Thoracic aorta (tissue), 2 donors: ENCODE data around the gene CD46. TPM values are rescaled to one million over a fixed set of nuclear protein-coding genes. Genes with fewer than 3 reads are reported as not detected.

Experiments used
- ATAC-seq: fragments of 150-250 bp; one replicate; pipeline ENCODE4 v1.8.0; 2017; ENCODE audit warnings: low read depth; ENCODE audit not compliant: insufficient number of reproducible peaks, low FRiP score
- DNase-seq: peaks from one replicate; pipeline ENCODE4 v3.0.0-alpha.2; 2020; ENCODE audit warnings: low spot score
- H3K27ac ChIP-seq, 2 donors: fragments of 200-600 bp; sonication (generic); 1 replicate in 1 of 2; 2 replicates in 1 of 2; pipeline ENCODE4 v1.5.1; 2016; ENCODE audit warnings: mild to moderate bottlenecking in 2 of 2, moderate library complexity in 2 of 2
- H3K27me3 ChIP-seq: fragments of 200-600 bp; sonication (generic); replicated peaks from 2 replicates; pipeline ENCODE4 v1.6.0; 2016; ENCODE audit warnings: mild to moderate bottlenecking; ENCODE audit not compliant: insufficient read depth
- H3K36me3 ChIP-seq: fragments of 200-600 bp; sonication (generic); one replicate; pipeline ENCODE4 v1.5.1; 2016
- H3K4me1 ChIP-seq, 2 donors: fragments of 200-600 bp; sonication (generic); 1 replicate in 1 of 2; 2 replicates in 1 of 2; pipeline versions ENCODE4 v1.5.1 to v1.6.0; 2016; ENCODE audit warnings: low read depth in 2 of 2, mild to moderate bottlenecking in 1 of 2; ENCODE audit not compliant: control insufficient read depth in 1 of 2
- H3K4me3 ChIP-seq: fragments of 200-600 bp; sonication (generic); 2 replicates; pipeline ENCODE4 v1.5.1; 2016; ENCODE audit warnings: mild to moderate bottlenecking
- H3K9me3 ChIP-seq: fragments of 200-600 bp; sonication (generic); 2 replicates; pipeline ENCODE4 v1.5.1; 2016
- total RNA-seq, 2 donors: library from RNA; depleted of rRNA; stranded (reverse); fragments of >200 nt; gene quantifications; one replicate each; pipeline versions ENCODE4 v1.1.0 to v1.2.3, GENCODE V29; 2016
- TF ChIP-seq, protein P1 (sequence below): fragments of 200-600 bp; sonication (generic); IDR thresholded peaks from one replicate; pipeline ENCODE4 v1.5.1; 2019; ENCODE audit warnings: antibody characterized with exemption

The CD46 gene
- total RNA-seq, 2 donors from 2014 or later: 138 to 202 TPM

GRCh38 chr1:207753611-207754010, 1.8 kb downstream of the CD46 start:
- peak overlapping the region; percentile 93 for H3K4me3 ChIP-seq
- H3K27ac ChIP-seq: no peak overlapping the region
- peaks cover 13 to 49% of the 10 kb centered on the region in 2 donors for H3K4me1 ChIP-seq

DNA sequence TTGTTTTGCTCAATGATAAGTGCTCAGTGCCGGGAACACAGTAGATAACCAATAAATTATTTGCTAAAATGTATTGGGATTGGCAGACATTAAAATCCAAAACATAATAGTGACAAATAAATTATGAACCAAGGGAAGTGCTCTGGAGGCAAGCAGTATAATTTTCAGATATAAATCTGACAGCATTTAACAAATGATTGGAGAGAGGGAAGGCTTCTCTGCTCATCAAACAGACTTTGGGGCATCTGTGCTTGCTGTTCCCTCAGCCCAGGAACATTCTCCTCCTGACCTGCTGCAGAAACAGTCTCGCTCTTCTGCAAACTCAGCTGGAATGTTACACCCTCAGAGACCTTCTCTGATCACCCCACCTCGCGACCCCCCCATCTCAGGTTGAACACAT, 2.2 kb downstream of the CD46 start:
- H3K4me3 ChIP-seq: peak overlapping the region; percentile 93
- DNase-seq: no peak
- H3K27ac ChIP-seq: no peak overlapping the region
- TF ChIP-seq, protein P1, sequence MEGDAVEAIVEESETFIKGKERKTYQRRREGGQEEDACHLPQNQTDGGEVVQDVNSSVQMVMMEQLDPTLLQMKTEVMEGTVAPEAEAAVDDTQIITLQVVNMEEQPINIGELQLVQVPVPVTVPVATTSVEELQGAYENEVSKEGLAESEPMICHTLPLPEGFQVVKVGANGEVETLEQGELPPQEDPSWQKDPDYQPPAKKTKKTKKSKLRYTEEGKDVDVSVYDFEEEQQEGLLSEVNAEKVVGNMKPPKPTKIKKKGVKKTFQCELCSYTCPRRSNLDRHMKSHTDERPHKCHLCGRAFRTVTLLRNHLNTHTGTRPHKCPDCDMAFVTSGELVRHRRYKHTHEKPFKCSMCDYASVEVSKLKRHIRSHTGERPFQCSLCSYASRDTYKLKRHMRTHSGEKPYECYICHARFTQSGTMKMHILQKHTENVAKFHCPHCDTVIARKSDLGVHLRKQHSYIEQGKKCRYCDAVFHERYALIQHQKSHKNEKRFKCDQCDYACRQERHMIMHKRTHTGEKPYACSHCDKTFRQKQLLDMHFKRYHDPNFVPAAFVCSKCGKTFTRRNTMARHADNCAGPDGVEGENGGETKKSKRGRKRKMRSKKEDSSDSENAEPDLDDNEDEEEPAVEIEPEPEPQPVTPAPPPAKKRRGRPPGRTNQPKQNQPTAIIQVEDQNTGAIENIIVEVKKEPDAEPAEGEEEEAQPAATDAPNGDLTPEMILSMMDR: no peak
- H3K36me3 ChIP-seq: peaks cover 8% of the 10 kb centered on the region
- ATAC-seq: no peak
- no peaks in the 10 kb centered on the region for H3K9me3 ChIP-seq
- peaks cover 13 to 49% of the 10 kb centered on the region in 2 donors for H3K4me1 ChIP-seq
- no peaks in the 10 kb centered on the region for H3K27me3 ChIP-seq

More at GRCh38 chr1:207753611-207754010, 1.8 kb downstream of the CD46 start:
- Histone ChIP-seq H3K27me3 (no peaks in the 10 kb centered on the region), H3K36me3 (peaks cover 6% of the 10 kb centered on the region), H3K9me3 (no peaks in the 10 kb centered on the region)
- no peak for ATAC-seq
- no peak for DNase-seq
- TF ChIP-seq, protein P1: no peak

- peaks cover 15% of the 10 kb centered on the region for H3K36me3 ChIP-seq
- TF ChIP-seq, protein P1: no peak
- DNase-seq (no peak), ATAC-seq (no peak)
- no peaks in the 10 kb centered on the region for H3K9me3 ChIP-seq
- no peak overlapping the region for H3K4me3 ChIP-seq
- no peaks in the 10 kb centered on the region for H3K27me3 ChIP-seq
- peaks cover 13 to 46% of the 10 kb centered on the region in 2 donors for H3K4me1 ChIP-seq
- H3K27ac ChIP-seq: no peak overlapping the region
Measured at GRCh38 chr1:207754974-207755700, 3.3 kb downstream of the CD46 start.

DNA sequence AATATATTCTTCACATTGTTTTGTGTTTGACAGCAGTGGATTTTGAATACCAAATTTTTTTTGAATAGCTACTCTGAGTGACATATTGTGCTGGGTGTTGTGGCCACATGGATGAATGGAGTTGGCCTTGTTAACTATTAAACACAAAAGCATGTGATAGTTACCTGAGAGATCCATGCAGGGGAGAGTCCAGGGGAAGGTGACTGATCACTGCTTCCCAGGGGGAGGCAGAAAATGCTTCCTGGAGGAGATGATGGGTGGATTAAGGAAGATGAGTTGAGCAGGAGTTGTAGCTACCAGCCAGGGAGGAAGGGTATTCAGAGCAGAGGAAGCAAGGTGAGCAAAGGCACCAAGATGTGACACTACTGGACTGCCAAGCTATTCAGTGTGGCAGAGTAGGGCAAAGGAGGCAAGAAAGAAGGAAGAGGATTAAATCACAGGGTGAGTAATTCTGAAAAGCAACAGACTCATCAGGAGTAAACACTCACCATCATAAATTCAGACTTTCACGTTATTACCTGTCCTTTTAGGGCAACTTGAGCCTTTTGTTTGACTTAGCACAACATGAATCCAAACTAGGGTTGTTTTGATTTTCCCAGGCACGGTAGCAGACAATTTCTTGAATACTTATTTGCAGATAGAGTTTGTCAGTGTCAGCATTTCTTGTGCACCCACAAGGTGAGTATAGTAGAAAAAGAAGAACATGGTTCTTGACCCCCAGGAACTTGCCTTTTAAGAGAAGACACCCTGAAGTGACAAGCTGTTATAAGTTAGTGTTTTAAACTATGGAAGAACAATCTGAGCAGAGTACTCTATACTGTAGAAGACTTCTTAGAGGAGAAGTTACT, 4.2 kb downstream of the CD46 start:
- ATAC-seq: no peak
- H3K36me3 ChIP-seq: peaks cover 15% of the 10 kb centered on the region
- no peak overlapping the region for H3K27ac ChIP-seq

More for the DNA sequence above, 4.2 kb downstream of the CD46 start:
- no peaks in the 10 kb centered on the region for H3K27me3 ChIP-seq
- H3K4me1 ChIP-seq: peaks cover 12 to 37% of the 10 kb centered on the region in 2 donors
- TF ChIP-seq, protein P1: no peak
- no peak for DNase-seq
- no peak overlapping the region for H3K4me3 ChIP-seq
- H3K9me3 ChIP-seq: no peaks in the 10 kb centered on the region
